Mesenchymal stem cell (in vitro differentiated cells and primary cell): Measurements from ENCODE around the gene KAT6B.

ENCODE experiments used
- DNase-seq: peaks from one replicate; pipeline ENCODE4 v3.0.0-alpha.2; 2013
- H2AFZ ChIP-seq: one replicate; pipeline ENCODE4 v1.6.1; 2013; ENCODE audit warnings: low read depth, mild to moderate bottlenecking, control low read depth, inconsistent platforms, low read length, moderate library complexity
- H2AK5ac ChIP-seq: 2 replicates; pipeline ENCODE4 v1.6.1; 2013; ENCODE audit warnings: low read length, moderate library complexity, mild to moderate bottlenecking, inconsistent platforms; ENCODE audit not compliant: severe bottlenecking
- H2BK120ac ChIP-seq: one replicate; pipeline ENCODE4 v1.6.1; 2013; ENCODE audit warnings: low read depth, mild to moderate bottlenecking, inconsistent platforms, low read length, moderate library complexity
- H2BK12ac ChIP-seq, 2 experiments: one replicate each; pipeline ENCODE4 v1.6.1; 2013; ENCODE audit warnings: inconsistent platforms in 2 of 2, low read length in 2 of 2, mild to moderate bottlenecking in 2 of 2, moderate library complexity in 2 of 2, control low read depth in 1 of 2
- H2BK15ac ChIP-seq: one replicate; pipeline ENCODE4 v1.6.1; 2013; ENCODE audit warnings: mild to moderate bottlenecking, low read depth, inconsistent platforms; ENCODE audit not compliant: poor library complexity, severe bottlenecking
- H2BK5ac ChIP-seq: 2 replicates; pipeline ENCODE4 v1.6.1; 2013; ENCODE audit warnings: low read depth, mild to moderate bottlenecking, low read length, control low read depth, inconsistent platforms; ENCODE audit not compliant: poor library complexity, severe bottlenecking
- H3K14ac ChIP-seq, 2 experiments: one replicate each; pipeline ENCODE4 v1.6.1; 2013; ENCODE audit warnings: inconsistent platforms in 2 of 2, low read length in 2 of 2, control low read depth in 1 of 2, mild to moderate bottlenecking in 1 of 2, moderate library complexity in 1 of 2
- H3K18ac ChIP-seq, 2 experiments: one replicate each; pipeline ENCODE4 v1.6.1; 2013; ENCODE audit warnings: inconsistent platforms in 2 of 2, low read length in 2 of 2, control low read depth in 1 of 2, low read depth in 1 of 2, mild to moderate bottlenecking in 1 of 2
- H3K23ac ChIP-seq, 2 experiments: one replicate each; pipeline ENCODE4 v1.6.1; 2013; ENCODE audit warnings: inconsistent platforms in 2 of 2, low read length in 2 of 2, mild to moderate bottlenecking in 2 of 2, moderate library complexity in 2 of 2, control low read depth in 1 of 2
- H3K27ac ChIP-seq: 2 replicates; pipeline ENCODE4 v1.5.1; 2013; ENCODE audit warnings: mild to moderate bottlenecking, moderate library complexity, low read length, control low read depth, inconsistent platforms; ENCODE audit not compliant: poor library complexity, severe bottlenecking
- H3K27me3 ChIP-seq, 2 experiments: 2 replicates each; pipeline versions ENCODE4 v1.6.1 to v1.7.0; 2013; ENCODE audit warnings: low read length in 2 of 2, mild to moderate bottlenecking in 2 of 2, moderate library complexity in 2 of 2, control low read depth in 1 of 2, inconsistent platforms in 1 of 2; ENCODE audit not compliant: control insufficient read depth in 1 of 2, insufficient read depth in 1 of 2
- H3K36me3 ChIP-seq, 2 experiments: 2 replicates each; pipeline versions ENCODE4 v1.6.1 to v1.7.0; 2013; ENCODE audit warnings: low read length in 2 of 2, control low read depth in 1 of 2, inconsistent platforms in 1 of 2, low read depth in 1 of 2, mild to moderate bottlenecking in 1 of 2; ENCODE audit not compliant: insufficient read depth in 2 of 2, control insufficient read depth in 1 of 2
- H3K4ac ChIP-seq, 2 experiments: one replicate each; pipeline ENCODE4 v1.6.1; 2013; ENCODE audit warnings: inconsistent platforms in 2 of 2, low read length in 2 of 2, mild to moderate bottlenecking in 2 of 2, moderate library complexity in 2 of 2, control low read depth in 1 of 2, low read depth in 1 of 2
- H3K4me1 ChIP-seq: 2 replicates; pipeline ENCODE4 v1.6.1; 2013; ENCODE audit warnings: low read depth, low read length, control low read depth; ENCODE audit not compliant: control insufficient read depth, insufficient read depth
- H3K4me2 ChIP-seq: 2 replicates; pipeline ENCODE4 v1.6.1; 2013; ENCODE audit warnings: low read length, mild to moderate bottlenecking, inconsistent platforms; ENCODE audit not compliant: poor library complexity, severe bottlenecking
- H3K4me3 ChIP-seq, 2 experiments: 2 replicates each; pipeline versions ENCODE4 v1.5.1 to v1.7.0; 2013; ENCODE audit warnings: low read length in 2 of 2, mild to moderate bottlenecking in 2 of 2, control low read depth in 1 of 2, low read depth in 1 of 2; ENCODE audit not compliant: insufficient read depth in 1 of 2
- H3K79me1 ChIP-seq: replicated peaks from 2 replicates; pipeline ENCODE4 v1.6.1; 2013; ENCODE audit warnings: mild to moderate bottlenecking, control low read depth, low read length, inconsistent platforms; ENCODE audit not compliant: poor library complexity, severe bottlenecking
- H3K9ac ChIP-seq: 2 replicates; pipeline ENCODE4 v1.7.0; 2013; ENCODE audit warnings: mild to moderate bottlenecking, low read length, moderate library complexity
- H3K9me3 ChIP-seq: 2 replicates; pipeline ENCODE4 v1.7.0; 2013; ENCODE audit warnings: mild to moderate bottlenecking, low read length; ENCODE audit not compliant: control insufficient read depth
- H4K8ac ChIP-seq: one replicate; pipeline ENCODE4 v1.6.1; 2013; ENCODE audit warnings: inconsistent platforms, mild to moderate bottlenecking, low read length, moderate library complexity
- H4K91ac ChIP-seq: one replicate; pipeline ENCODE4 v1.6.1; 2013; ENCODE audit warnings: mild to moderate bottlenecking, low read length, inconsistent platforms
- WGBS: methylation state at CpG from one replicate; pipeline ENCODE4 v1.1.7; 2013; ENCODE audit warnings: mixed read lengths; 5-methylcytosine and 5-hydroxymethylcytosine counted together

Gene KAT6B

DNA sequence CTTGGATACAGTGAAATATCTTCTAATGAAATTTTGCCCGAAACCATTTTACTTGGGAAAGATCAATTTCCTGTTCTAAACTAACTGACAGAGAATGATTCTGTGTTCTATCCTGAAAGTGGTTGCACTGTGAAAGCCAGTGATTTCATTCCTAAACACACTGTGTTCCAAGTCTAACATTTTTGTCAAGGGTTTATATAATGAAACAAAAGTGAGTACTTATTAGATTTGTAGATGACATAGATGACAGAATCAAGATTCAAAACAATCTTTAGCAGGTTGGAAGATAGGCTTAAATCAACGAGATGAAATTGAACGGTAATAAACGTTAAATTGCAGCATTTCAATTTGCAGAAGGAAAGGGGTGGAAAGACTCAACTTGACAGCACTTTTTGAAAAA lies 13.3 kb downstream of the KAT6B start:
- no peak overlapping the region for H2BK120ac ChIP-seq
- DNase-seq, result no peak
- H3K27ac ChIP-seq, result no peak overlapping the region
- H3K4me1 ChIP-seq, result no peaks in the 10 kb centered on the region
- H3K4me2 ChIP-seq, result no peak overlapping the region
- no peak overlapping the region for H3K4ac ChIP-seq
- no peak overlapping the region for H3K23ac ChIP-seq
- H3K9ac ChIP-seq, result no peak overlapping the region
- H3K14ac ChIP-seq, result no peak overlapping the region
- H3K27me3 ChIP-seq, result no peaks in the 10 kb centered on the region
- H3K4me3 ChIP-seq, result no peak overlapping the region
- H2AFZ ChIP-seq, result no peak overlapping the region
- H2AK5ac ChIP-seq, result no peak overlapping the region
- no peak overlapping the region for H4K91ac ChIP-seq
- no peak overlapping the region for H2BK5ac ChIP-seq
- H2BK12ac ChIP-seq, result no peak overlapping the region
- peaks cover 6 to 34% of the 10 kb centered on the region in 2 experiments for H3K36me3 ChIP-seq
- no peaks in the 10 kb centered on the region for H3K9me3 ChIP-seq
- H3K18ac ChIP-seq, result no peak overlapping the region
- H3K79me1 ChIP-seq, result peaks cover 18% of the 10 kb centered on the region
- WGBS, result 87% methylated on average over 3 of the region's 4 CpGs
- H2BK15ac ChIP-seq, result no peak overlapping the region
- no peak overlapping the region for H4K8ac ChIP-seq

- peaks cover 13 to 28% of the 10 kb centered on the region in 2 experiments for H3K36me3 ChIP-seq
- no peak overlapping the region for H4K91ac ChIP-seq
- no peak overlapping the region for H3K27ac ChIP-seq
- H3K27me3 ChIP-seq, result no peaks in the 10 kb centered on the region
- H2AFZ ChIP-seq, result no peak overlapping the region
- no peak overlapping the region for H4K8ac ChIP-seq
- no peak overlapping the region for H3K18ac ChIP-seq
- H3K4me3 ChIP-seq, result no peak overlapping the region
- H2BK12ac ChIP-seq, result no peak overlapping the region
- WGBS, result 95% methylated on average over 2 of the region's 6 CpGs
- H3K4ac ChIP-seq, result no peak overlapping the region
- H3K4me2 ChIP-seq, result no peak overlapping the region
- H3K14ac ChIP-seq, result no peak overlapping the region
- H3K23ac ChIP-seq, result no peak overlapping the region
- no peak overlapping the region for H2BK120ac ChIP-seq
- DNase-seq, result no peak
- H3K9ac ChIP-seq, result no peak overlapping the region
- H3K4me1 ChIP-seq, result no peaks in the 10 kb centered on the region
- H3K79me1 ChIP-seq, result peaks cover 22% of the 10 kb centered on the region
- no peaks in the 10 kb centered on the region for H3K9me3 ChIP-seq
- no peak overlapping the region for H2BK15ac ChIP-seq
- H2AK5ac ChIP-seq, result no peak overlapping the region
- no peak overlapping the region for H2BK5ac ChIP-seq
These were observed 15.0 kb downstream of the KAT6B start for GRCh38 chr10:74841265-74841973.

- Histone ChIP-seq H3K79me1 (peaks cover 22% of the 10 kb centered on the region), H3K4me3 (no peak overlapping the region), H3K18ac (no peak overlapping the region), H2AFZ (no peak overlapping the region), H2BK5ac (no peak overlapping the region), H2AK5ac (no peak overlapping the region), H3K14ac (no peak overlapping the region), H3K4me1 (no peaks in the 10 kb centered on the region), H3K27me3 (no peaks in the 10 kb centered on the region), H3K23ac (no peak overlapping the region), H3K36me3 (peaks cover 13 to 28% of the 10 kb centered on the region in 2 experiments), H3K4me2 (no peak overlapping the region), H4K8ac (no peak overlapping the region), H2BK12ac (no peak overlapping the region), H3K27ac (no peak overlapping the region), H4K91ac (no peak overlapping the region), H3K4ac (no peak overlapping the region), H3K9me3 (no peaks in the 10 kb centered on the region), H2BK120ac (no peak overlapping the region), H2BK15ac (no peak overlapping the region), H3K9ac (no peak overlapping the region)
- no CpG with 5 or more reads among the region's 1 CpG for WGBS
- DNase-seq, result no peak
These were observed 16.0 kb downstream of the KAT6B start for GRCh38 chr10:74842301-74842954.

DNA sequence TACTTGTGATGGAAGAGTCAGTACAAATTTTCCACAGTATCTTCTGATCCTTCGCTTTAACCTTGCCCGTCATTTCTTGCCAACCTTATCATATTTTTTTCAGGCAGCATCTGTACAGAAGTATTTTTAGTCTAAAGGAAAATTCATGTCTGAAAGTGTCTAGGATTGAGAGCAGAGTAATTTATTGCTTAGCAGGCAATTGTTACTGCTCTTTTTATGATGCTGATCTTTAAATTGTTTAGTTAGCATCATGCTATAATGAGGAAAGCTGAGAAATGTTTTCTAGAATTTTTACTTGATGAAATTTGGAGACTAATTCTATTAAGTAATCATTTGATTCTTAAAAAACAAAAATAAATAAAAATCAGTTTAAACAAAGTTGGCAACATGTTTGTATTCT lies 20.6 kb downstream of the KAT6B start:
- 100% methylated on average over 1 of the region's 2 CpGs for WGBS

More for the DNA sequence above, 20.6 kb downstream of the KAT6B start:
- H4K91ac ChIP-seq, result no peak overlapping the region
- H2BK12ac ChIP-seq, result no peak overlapping the region
- H3K4me3 ChIP-seq, result no peak overlapping the region
- H2BK5ac ChIP-seq, result no peak overlapping the region
- H2BK120ac ChIP-seq, result no peak overlapping the region
- peaks cover 18 to 29% of the 10 kb centered on the region in 2 experiments for H3K36me3 ChIP-seq
- no peak overlapping the region for H3K27ac ChIP-seq
- DNase-seq, result no peak
- no peaks in the 10 kb centered on the region for H3K4me1 ChIP-seq
- H2AFZ ChIP-seq, result no peak overlapping the region
- no peak overlapping the region for H4K8ac ChIP-seq
- no peak overlapping the region for H3K14ac ChIP-seq
- no peak overlapping the region for H3K23ac ChIP-seq
- no peak overlapping the region for H2BK15ac ChIP-seq
- H3K4ac ChIP-seq, result no peak overlapping the region
- H3K27me3 ChIP-seq, result no peaks in the 10 kb centered on the region
- H3K9ac ChIP-seq, result no peak overlapping the region
- H3K18ac ChIP-seq, result no peak overlapping the region
- H3K9me3 ChIP-seq, result no peaks in the 10 kb centered on the region
- H3K4me2 ChIP-seq, result no peak overlapping the region
- H3K79me1 ChIP-seq, result peaks cover 28% of the 10 kb centered on the region
- H2AK5ac ChIP-seq, result no peak overlapping the region
